GM21528 (cell line): ENCODE measurements around the gene ADD3.
A peak's percentile ranks its signal among the peaks of the same experiment; 100 is the strongest.

Experiments used
- ATAC-seq: cut with Tn5 transposase; IDR thresholded peaks from one replicate; pipeline ENCODE4 v1.9.1; 2021; ENCODE audit warnings: mild to moderate bottlenecking, moderate library complexity; ENCODE audit not compliant: unreplicated experiment, low FRiP score

ADD3 gene

DNA sequence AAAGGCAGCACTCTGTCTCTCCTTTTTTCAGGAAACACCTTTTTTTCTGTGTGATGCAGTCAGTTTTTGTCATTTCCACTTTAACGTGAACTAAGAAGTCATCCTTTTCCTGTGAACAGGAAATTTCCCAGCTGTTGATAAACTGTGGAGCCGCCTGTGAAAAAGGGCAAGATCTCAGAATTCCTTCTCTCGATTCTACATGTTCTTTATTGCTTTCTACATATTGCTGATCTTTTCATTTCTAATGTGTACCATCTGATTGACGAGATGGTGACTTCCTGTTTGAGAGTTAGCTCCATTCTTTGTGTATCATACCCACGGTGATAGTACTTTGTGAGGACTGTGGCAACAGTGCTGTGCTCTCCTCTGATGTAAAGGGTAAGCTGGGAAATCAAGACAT lies 50.4 kb downstream of the ADD3 start:
- ATAC-seq = no peak

DNA sequence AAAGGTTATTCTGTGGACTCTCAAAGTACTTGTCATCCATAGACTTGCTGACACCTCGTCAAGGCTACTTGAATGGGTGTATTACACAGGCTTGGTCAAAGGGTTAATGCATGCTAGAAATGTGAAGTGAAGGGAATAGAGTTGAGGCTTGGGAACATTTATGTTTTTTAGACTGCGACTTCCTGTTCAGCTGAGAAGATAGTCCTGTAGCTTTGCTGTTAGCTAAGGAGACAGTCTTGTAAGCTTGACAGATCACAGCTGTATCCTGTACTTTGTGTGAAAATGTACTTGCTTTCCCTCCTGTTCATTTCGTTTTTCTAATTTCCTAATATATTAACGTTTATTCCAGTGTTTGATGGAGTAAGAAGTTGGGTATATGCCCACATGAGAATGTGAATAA lies 52.1 kb downstream of the ADD3 start:
- ATAC-seq = peak; percentile 50

DNA sequence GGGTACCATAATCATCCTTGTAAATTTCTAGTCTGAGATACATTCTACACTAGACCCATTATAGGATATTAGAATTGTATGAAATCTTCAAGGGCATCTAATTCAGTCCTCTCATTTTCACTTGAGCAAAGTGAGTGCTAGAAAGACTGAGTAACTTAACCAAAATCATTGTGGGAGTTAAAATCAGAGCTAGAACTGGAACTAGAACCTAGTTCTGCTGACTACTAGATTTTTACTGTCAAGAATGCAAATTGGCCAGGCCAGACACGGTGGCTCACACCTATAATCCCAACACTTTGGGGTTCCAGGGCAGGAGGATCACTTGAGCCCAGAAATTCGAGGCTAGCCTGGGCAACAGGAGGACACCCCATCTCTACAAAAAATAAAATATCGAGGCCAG lies 53.9 kb downstream of the ADD3 start:
- no peak for ATAC-seq

DNA sequence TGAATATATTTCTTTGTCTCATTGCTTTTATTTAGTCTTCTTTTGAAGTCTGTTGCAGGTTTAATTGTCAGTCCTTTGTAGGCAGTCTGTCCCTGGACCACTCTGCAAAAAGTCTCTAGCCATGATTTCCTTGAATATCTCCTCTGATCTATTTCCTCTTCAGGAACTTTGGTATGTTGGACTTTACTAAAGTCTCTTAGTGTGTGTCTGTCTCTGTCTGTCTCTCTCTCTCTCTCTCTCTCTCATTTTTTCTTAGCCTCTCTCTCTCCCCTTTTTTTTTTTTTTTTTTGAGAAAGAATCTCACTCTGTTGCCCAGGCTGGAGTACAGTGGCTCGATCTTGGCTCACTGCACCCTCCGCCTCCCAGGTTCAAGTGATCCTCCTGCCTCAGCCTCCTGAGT lies 57.5 kb downstream of the ADD3 start:
- no peak for ATAC-seq

DNA sequence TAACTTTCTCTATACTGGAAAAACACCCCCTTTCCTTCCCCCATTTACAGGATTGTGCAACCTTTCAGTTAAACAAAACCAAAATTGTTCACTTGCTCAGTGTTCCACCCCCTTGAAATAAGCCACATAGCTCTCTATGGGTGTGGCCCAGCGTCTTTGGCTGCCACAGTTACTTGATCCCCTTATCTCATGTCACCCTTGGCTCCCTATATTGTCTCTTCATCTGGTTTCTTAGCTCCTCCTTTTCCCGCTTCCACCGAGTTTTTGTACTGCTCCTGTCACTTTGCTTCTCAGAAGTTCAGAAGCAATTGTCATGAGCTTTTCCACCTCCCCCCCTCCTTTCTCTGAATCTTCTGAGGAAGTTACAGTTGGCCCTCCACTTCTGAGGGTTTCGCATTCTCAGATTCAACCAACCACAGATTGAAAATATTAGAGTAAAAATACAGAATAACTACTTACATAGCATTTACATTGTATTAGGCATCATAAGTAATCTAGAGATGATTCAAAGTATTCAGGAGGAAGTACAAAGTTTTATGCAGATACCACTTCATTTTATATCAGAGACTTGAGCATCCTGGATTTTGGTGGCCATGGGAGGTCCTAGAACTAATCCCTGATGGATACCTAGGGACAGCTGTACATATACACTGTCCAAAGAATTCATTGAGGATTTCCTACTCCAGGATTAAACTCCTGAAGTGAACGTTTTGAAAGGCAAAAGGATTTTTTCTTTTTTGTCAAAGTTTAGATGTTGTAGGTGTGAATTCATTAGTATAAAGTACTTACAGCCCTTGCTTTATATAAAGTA lies 60.4 kb downstream of the ADD3 start:
- peak; percentile 56 for ATAC-seq

DNA sequence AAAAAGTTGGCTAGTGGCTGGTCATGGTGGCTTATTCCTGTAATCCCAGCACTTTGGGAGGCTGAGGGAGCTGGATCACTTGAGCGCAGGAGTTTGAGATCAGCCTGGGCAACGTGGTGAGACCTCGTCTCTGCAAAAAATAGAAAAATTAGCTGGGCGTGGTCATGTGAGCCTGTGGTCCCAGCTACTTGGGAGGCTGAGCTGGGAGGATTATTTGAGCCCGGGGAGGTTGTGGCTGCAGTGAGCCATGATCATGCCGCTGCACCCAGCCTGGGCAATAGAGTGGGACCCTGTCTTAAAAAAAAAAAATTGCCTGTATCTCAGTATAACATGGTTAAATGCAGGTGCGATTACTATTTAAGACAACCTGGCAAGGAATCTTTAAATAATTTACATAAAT lies 61.0 kb downstream of the ADD3 start:
- ATAC-seq = no peak

DNA sequence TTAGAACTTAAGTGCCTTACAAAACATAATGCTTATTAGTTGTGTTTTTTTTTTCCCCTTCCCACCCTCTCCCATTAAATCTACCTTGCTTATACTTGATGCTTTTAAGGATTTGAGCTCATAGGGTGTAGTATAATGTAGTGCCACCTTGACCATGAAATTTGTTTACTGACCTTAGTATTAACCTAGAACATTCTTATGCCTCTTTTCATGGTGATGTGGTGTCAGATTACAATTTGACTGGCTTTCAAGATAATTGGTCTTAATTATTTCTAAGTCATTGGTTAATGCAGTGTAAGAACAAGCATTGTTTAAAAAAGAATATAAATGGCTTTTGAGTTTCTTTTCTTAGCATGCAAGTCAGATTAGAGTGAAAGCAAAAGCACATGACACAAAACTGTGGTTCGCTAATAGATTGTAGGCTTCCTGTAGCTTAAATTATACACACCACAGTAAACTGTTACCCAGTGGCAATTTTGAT lies 61.8 kb downstream of the ADD3 start:
- ATAC-seq = peak; percentile 70

DNA sequence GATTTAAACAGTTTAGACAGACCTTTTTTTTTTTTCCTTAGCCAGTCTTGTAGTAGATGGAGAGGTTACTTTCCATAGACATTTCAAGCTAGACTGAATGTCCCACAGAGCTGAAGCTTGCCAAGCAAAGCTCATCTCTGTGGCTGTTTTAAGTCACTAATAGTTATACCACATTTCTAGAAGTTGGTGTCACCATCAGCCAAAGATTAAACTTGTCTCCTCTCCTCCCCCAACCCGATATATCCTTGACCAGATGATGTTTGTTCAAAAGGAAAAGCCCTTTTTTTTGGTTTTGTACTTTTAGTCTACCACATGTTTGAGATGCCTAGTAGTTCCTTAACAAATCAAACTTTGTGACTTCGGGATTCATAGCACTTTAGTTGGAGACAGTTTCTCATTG lies 66.1 kb downstream of the ADD3 start:
- no peak for ATAC-seq

DNA sequence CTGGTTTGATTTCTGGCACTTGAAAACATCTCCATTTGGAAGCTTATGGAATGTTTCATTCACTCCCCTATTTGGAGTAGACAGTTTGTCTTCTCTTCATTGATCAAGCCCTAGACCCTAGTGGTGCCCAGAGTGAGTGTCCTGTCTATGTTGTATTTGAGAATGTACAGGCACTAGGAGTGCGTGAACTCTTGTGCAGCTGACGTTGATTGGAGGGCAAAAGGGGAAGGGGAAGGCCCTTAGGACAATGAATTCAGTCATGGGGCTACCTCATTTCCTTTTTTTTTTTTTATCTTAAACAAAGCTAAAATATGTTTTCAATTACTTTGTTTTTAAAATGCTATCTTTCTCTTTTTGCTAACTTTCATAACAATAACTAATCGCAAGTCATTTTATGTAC lies 66.5 kb downstream of the ADD3 start:
- no peak for ATAC-seq

DNA sequence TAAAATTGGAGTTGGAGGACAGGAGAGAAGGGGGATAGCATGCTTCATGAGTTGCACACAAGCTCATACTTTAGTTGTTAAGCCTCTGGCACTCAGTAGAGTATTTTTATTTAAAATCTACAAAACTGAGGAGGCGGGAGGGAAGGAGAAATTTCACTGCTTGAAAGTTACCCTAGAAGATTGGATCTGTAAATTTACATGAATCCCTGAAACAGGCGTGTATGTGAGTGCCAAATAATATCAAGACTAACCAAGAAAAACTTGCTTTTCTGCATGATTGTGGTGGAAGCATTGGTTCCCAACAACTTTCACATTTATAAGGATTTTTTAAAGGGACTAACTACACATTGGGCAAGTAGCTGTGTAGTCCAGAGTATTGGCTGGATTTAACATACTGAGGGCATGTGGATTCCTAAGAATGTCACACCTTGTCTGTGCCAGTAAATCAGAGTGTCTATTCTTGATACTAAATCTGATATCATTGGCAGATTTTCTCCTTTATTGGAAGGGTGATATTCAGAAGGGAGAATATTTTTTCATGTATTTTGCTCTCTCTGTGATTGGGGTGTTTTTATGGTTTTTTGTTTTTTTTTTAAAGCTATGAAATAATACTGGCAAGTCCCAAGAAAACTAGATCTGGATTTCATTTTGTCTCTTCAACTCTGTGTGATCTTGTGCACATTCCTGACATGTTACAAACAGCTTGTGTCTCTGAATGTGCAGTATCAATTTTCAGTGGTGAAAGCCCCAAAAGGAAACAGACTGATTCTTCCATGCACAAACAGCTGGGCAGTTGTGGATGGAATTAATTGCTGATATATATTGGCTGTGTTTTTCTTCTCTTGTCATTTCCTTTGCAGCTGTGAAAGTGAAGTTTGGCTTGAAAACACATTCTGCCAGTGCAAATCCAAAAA lies 67.2 kb downstream of the ADD3 start:
- no peak for ATAC-seq

DNA sequence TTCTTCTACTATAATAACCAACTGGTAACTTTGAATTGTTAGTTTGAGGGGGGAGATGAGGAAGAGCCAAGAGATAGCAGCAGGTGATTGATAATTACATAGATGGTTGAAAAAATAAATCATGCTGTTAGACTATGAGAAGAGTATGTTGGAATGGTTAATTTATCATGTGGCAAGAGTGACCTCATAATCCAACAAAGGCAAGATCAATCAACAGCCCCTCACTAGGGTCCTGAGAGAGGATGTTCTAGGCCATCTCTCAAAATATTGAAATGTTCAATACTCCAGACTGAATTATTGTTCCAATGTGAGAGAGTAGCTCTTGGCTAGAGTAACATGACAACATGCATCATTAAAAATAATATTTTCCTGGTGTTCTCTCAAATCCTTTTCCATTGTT lies 67.9 kb downstream of the ADD3 start:
- no peak for ATAC-seq

DNA sequence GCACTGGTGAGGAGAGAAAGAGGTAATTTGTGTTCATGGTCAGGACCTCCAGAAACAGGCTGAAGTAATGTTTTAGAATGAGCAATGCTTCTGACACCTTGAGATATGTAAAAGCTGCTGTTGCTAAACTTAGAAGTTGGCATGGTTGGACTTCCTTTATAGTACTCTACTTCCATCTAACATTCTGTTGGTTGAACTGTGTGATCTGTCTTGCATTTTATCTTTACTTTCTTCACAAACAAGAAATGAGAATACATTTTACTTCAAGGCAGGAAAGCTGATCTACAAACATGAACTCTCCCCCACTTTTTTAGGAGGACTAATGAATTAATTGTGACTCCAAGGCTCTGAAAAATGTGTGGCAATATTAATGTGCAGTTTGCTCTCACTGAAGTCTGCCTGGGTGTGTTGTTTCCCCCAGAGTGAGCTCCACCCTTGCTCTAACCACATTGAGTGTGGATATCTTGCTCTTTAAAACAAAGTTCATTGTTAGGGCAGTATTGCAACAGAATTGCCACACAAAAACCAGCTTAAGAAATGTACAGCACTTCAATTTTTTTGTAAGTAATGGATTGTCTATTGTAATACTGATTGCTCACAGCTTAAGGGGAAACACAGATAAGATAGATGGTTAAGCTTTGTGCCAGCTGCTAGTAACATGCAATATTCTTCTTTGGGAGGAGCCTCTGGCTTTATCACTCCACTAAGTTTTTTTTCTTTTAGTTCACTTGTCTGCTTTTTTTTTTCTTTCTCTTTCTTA lies 69.0 kb downstream of the ADD3 start:
- peak; percentile 71 for ATAC-seq

DNA sequence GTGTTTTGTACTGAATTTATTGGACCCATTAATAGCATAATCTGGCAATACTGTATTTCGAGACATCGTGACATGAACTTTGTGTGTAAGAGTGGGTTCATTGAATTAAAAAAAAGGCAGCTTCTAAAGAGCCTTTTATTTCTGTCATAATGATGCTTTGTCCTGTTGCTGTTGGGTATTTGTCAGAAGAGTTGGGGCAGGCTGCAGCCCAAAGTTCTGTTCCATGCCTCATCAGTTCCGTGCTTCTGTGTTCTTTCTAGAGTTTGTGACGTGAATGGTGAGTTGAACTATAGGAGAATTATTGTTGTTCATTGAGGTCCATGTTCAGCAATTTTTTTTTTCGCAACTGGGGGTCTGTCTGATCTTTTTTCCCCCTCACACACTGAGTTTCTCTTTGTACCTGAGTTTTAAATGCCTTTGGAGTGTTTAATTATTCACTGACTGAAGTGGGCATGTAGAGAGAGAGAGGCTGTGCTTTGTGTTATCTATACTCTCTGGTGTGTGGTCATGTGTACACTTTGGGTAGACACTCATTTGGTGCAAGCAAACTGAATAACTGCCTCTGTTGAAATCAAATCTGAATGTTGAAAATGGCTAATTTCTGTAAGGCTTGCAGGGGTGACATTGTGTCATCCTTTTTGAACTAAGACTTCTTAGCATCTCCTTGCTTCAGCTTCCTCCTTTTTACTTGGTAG lies 69.8 kb downstream of the ADD3 start:
- ATAC-seq = no peak

DNA sequence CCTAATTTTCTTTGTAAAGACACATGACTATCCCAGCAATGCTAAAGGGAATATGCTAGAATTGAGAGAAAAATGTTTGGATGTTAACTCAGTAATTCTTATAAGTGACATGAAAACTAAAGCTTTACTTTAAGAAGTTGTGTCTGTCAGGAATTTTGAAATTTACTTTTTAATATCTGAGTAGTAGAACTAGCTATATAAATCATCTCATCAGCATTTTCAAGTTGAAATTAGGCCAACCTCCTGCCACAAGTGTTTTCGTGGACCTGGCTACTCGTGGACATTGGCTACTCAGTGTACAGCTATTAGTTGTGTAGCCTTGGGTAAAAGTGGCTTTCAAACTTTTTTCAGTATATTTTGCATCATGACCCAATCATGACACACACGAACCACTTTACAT lies 70.5 kb downstream of the ADD3 start:
- no peak for ATAC-seq

DNA sequence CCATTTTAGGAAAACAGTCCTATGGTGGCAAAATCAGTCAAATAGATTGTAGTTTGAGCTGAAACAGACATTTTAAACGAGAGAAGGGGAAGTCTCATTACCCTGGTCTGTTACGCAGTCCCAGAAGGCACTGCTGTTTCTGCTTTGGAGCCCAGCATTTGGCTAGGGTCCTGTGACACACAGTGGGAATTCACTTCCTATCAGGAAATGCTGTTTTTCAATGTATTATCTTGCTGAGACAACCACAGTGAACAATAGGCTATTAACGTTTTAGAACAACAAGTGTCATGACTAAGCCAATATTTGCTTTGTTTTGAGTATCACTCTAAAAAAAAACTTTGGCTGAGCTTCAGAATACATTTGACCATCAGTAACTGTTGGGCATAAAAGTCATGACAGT lies 74.1 kb downstream of the ADD3 start:
- ATAC-seq = no peak

DNA sequence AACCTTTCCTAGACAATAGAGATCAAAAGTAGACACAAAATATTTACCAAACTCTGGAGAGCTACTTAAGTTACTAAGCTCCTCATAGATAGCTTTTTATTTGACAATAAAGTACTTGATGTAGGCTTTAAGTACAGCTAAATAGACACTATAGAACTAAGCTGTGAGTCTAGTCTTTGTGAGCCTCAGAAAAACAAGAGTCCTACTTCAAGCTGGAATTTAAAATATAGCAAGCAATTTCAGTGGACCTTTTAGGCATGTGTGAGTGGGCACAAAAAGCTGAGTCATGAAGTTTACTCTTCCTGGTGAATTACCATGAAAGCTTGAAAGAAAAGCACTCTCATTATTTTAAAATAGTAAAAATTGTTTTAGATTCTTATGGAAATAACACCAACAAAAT lies 76.1 kb downstream of the ADD3 start:
- no peak for ATAC-seq

DNA sequence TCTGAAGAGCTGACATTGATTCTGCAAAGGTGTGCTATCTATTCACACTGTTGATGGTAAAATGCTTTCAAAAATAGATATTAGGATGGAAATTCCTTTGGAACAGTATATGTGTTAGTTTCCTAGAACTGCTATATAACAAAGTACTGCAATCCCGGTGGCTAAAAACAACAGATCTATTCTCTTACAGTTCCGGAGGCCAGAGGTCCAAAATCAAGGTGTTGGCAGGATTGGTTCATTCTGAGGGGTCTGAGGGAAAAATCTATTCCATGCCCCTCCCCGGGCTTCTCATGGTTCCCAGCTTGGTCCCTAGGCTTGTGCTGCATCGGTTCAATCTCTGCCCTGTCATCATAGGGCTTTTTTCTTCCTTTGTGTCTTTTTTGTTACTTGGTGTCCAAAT lies 79.9 kb downstream of the ADD3 start:
- ATAC-seq = no peak

DNA sequence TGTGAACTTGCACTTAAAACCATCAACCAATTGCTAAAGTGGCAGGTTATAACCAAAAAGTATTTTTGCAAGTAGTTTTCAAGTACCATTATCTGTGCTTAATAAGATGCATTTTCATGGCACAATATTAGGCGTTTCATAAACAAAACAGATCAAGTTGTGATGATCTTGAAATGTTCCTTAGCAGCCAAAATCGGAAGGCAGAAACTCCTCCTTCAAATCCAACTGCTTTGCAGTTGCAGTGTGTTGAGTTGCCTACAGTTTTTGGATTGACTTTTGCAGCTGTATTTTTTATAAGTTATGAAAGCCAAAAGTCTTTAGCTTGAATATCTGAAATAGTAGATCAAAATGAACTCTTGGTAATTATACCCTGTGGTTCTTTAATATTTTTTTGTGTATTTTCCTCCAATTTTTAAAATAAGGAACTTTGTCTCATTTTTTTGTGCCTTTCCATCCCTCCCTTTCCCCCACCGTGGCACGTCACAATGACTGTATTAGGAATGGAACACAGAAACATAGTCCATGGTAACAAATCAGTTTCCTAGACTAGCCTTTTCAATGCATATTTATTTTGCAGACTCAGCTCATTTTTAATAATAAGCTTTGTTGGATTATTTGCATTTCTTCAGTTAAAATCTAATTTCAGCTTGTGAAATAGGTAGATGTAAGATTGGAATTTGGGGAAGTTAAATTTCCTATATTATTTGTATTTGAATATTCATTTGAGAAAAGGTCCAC lies 80.8 kb downstream of the ADD3 start:
- no peak for ATAC-seq

DNA sequence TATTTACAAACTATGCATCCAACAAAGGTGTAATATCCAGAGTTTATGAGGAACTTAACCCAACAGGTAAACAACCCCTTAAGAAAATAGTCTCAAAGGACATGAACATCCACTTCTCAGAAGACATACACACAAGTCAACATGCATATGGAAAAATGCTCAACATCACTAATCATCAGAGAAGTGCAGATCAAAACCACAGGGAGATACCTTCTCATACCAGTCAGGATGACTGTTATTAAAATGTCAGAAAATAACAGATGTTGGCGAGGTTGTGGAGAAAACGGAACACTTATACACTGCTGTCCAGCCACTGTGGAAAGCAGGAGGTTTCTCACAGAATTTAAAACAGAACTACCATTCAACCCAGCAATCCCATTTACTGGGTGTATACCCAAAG lies 84.0 kb downstream of the ADD3 start:
- ATAC-seq = no peak

DNA sequence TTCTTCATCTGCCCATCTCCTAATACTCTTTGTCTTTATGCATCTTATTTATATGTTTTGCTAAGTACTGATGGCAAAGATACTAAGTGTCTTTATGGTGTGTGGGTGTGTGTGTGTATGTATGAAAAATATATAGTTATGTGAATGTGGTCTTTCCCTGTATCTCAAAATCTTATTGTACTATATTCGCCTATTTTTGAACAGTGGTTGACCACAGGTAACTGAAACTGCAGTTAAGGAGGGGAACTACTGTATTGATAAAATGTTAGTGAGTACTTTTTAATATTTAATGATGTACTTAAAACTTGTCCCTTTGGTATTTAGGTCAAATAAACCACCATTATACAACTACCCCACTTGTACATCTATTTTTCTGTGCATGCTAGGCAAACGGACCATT lies 85.9 kb downstream of the ADD3 start:
- ATAC-seq = no peak
